ENCODE data around the gene CCDC178.

CCDC178 gene

GRCh38 chr18:32907648-32908423, 532.7 kb downstream of the CCDC178 start:
- no peak for DNase-seq (ENCODE audit: low spot score)
- TF ChIP-seq, protein P1, sequence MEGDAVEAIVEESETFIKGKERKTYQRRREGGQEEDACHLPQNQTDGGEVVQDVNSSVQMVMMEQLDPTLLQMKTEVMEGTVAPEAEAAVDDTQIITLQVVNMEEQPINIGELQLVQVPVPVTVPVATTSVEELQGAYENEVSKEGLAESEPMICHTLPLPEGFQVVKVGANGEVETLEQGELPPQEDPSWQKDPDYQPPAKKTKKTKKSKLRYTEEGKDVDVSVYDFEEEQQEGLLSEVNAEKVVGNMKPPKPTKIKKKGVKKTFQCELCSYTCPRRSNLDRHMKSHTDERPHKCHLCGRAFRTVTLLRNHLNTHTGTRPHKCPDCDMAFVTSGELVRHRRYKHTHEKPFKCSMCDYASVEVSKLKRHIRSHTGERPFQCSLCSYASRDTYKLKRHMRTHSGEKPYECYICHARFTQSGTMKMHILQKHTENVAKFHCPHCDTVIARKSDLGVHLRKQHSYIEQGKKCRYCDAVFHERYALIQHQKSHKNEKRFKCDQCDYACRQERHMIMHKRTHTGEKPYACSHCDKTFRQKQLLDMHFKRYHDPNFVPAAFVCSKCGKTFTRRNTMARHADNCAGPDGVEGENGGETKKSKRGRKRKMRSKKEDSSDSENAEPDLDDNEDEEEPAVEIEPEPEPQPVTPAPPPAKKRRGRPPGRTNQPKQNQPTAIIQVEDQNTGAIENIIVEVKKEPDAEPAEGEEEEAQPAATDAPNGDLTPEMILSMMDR (IDR thresholded peaks at IDR 0.05; ENCODE audit: extremely low read depth, missing control alignments) = no peak

GRCh38 chr18:32907311-32907585, 533.3 kb downstream of the CCDC178 start:
- TF ChIP-seq, protein P1 (IDR thresholded peaks at IDR 0.05; ENCODE audit: extremely low read depth, missing control alignments) = no peak
- no peak for DNase-seq (ENCODE audit: low spot score)

DNA sequence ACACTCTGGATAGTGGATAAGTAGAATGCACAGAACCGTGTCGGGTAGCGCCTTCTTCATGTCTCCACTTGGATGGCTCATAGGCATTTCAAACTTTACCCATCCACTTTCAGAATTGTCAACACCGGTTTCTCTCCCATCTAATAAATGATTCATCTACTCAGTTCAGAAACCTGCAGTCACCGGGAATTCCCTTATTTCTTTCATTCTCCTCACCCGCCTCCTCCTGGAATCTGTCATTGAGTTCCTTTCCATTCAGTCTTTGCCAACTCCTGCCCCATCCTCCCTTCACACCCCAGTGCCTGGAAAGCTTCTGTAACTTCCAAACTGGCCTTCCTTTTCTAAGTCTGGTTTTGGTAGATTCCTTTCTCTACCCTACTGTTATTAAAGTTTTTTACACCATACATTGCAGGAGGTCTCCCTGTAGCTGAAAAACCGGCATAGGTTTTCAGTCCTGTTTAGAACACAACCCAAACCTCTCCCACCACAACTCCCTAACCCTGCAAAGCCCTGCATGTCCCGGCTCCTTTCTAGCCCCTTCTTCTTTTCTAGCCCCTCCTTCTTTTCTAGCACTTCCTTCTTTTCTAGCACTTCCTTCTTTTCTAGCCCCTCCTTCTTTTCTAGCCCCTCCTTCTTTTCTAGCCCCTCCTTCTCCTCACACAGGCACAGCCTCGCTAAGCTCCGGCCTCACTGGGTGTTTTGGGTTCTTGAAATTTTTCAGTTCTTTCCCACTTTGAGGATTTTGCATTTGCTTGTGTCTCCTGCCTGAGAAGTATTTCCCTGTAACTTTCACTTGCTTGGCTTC, 533.8 kb downstream of the CCDC178 start:
- DNase-seq (ENCODE audit: low spot score) = no peak
- TF ChIP-seq, protein P1 (IDR thresholded peaks at IDR 0.05; ENCODE audit: extremely low read depth, missing control alignments) = no peak

GRCh38 chr18:32905651-32906050, 534.9 kb downstream of the CCDC178 start:
- TF ChIP-seq, protein P1 (IDR thresholded peaks at IDR 0.05; ENCODE audit: extremely low read depth, missing control alignments) = no peak
- DNase-seq (ENCODE audit: low spot score) = no peak

GRCh38 chr18:32902568-32903330, 537.8 kb downstream of the CCDC178 start:
- no peak for DNase-seq (ENCODE audit: low spot score)
- TF ChIP-seq, protein P1 (IDR thresholded peaks at IDR 0.05; ENCODE audit: extremely low read depth, missing control alignments) = no peak

GRCh38 chr18:32899819-32900218, 540.7 kb downstream of the CCDC178 start:
- no peak for DNase-seq (ENCODE audit: low spot score)
- TF ChIP-seq, protein P1 (IDR thresholded peaks at IDR 0.05; ENCODE audit: extremely low read depth, missing control alignments) = no peak
